Measurements from ENCODE around the gene CLPTM1L.

- TF ChIP-seq SUZ12 (IDR thresholded peaks at IDR 0.05; ENCODE audit: extremely low read depth, insufficient read depth, insufficient read length) (no peak), YY1 (IDR thresholded peaks at IDR 0.05; ENCODE audit: insufficient read depth, insufficient read length) (no peak)
Measured at GRCh38 chr5:1347571-1347970, 2.7 kb upstream of the CLPTM1L start.

Measured in NT2/D1 (cell line).